OCI-LY7 (cell line): ENCODE measurements around the gene INAVA. TPM values are rescaled to one million over a fixed set of nuclear protein-coding genes. Genes with fewer than 3 reads are reported as not detected.

Experiments
- BruUV-seq: library from RNA; stranded (reverse); fragments of 400-500 nt; replicated peaks from 2 replicates; lab custom pipeline; 2021; lab: Mats Ljungman, UMichigan
- CTCF ChIA-PET: fragments of 300-600 bp; sonication (Branson Sonifier 250); formaldehyde crosslinking; loops from one replicate; lab custom pipeline; 2022; ENCODE audit warnings: antibody characterized with exemption; ENCODE audit not compliant: unreplicated experiment; lab: Charles Lee
- POLR2A ChIA-PET: fragments of 300-600 bp; sonication (Branson Sonifier 250); formaldehyde crosslinking; loops from one replicate; lab custom pipeline; 2022; ENCODE audit warnings: antibody characterized with exemption; lab: Charles Lee
- DNase-seq: peaks from one replicate; pipeline ENCODE4 v3.0.0-alpha.2; 2015; ENCODE audit warnings: low spot score
- H2AFZ ChIP-seq: fragments of 200-600 bp; sonication (generic), shearing (Covaris generic); 2 replicates; pipeline ENCODE4 v1.6.1; 2014; ENCODE audit warnings: mild to moderate bottlenecking, antibody characterized with exemption, low read length, moderate library complexity
- H3K27ac ChIP-seq: fragments of 200-600 bp; sonication (generic); 2 replicates; pipeline ENCODE4 v1.5.1; 2014; ENCODE audit warnings: mixed run types, low read depth, mild to moderate bottlenecking, moderate library complexity, low read length, inconsistent platforms; ENCODE audit not compliant: poor library complexity, severe bottlenecking
- H3K36me3 ChIP-seq: fragments of 200-600 bp; sonication (generic); 2 replicates; pipeline ENCODE4 v1.6.1; 2014; ENCODE audit warnings: mild to moderate bottlenecking, antibody characterized with exemption, low read length, moderate library complexity, mixed read lengths; ENCODE audit not compliant: insufficient read depth
- H3K4me1 ChIP-seq: fragments of 200-600 bp; sonication (generic); 2 replicates; pipeline ENCODE4 v1.5.1; 2014; ENCODE audit warnings: mild to moderate bottlenecking, low read length; ENCODE audit not compliant: insufficient read depth, poor library complexity, severe bottlenecking
- H3K4me2 ChIP-seq: fragments of 200-600 bp; sonication (generic); 2 replicates; pipeline ENCODE4 v1.6.1; 2014; ENCODE audit warnings: mild to moderate bottlenecking, low read length
- H3K4me3 ChIP-seq: fragments of 200-600 bp; sonication (generic); 2 replicates; pipeline ENCODE4 v1.5.1; 2014; ENCODE audit warnings: mild to moderate bottlenecking, low read depth, low read length; ENCODE audit not compliant: poor library complexity, severe bottlenecking
- H3K79me2 ChIP-seq: fragments of 200-600 bp; sonication (generic); 2 replicates; pipeline ENCODE4 v1.6.1; 2016; ENCODE audit warnings: low read depth, mild to moderate bottlenecking, low read length, moderate library complexity, mixed read lengths; ENCODE audit not compliant: insufficient read depth
- H3K9me2 ChIP-seq: fragments of 200-600 bp; sonication (generic); 2 replicates; pipeline ENCODE4 v1.6.1; 2016; ENCODE audit warnings: mild to moderate bottlenecking, low read length, mixed read lengths; ENCODE audit not compliant: insufficient read depth
- H3K9me3 ChIP-seq: fragments of 200-600 bp; sonication (generic); 2 replicates; pipeline ENCODE4 v1.6.1; 2014; ENCODE audit warnings: mild to moderate bottlenecking, mixed run types, low read length, mixed read lengths
- H4K20me1 ChIP-seq: fragments of 200-600 bp; sonication (generic); 2 replicates; pipeline ENCODE4 v1.6.1; 2014; ENCODE audit warnings: mild to moderate bottlenecking, antibody characterized with exemption, low read length, moderate library complexity, mixed read lengths; ENCODE audit not compliant: insufficient read depth
- CTCF ChIP-seq: fragments of 200-600 bp; sonication (generic); conservative IDR thresholded peaks from 2 replicates; pipeline ENCODE4 v1.5.1; 2014; ENCODE audit warnings: mild to moderate bottlenecking, antibody characterized with exemption, low read length, moderate library complexity, mixed read lengths
- EZH2phosphoT487 ChIP-seq: fragments of 200-600 bp; sonication (generic); IDR thresholded peaks from 2 replicates; pipeline ENCODE4 v1.6.1; 2018; ENCODE audit warnings: low read depth, borderline replicate concordance, mild to moderate bottlenecking, mixed run types, antibody characterized with exemption, low read length, moderate library complexity, mixed read lengths
- intact Hi-C: fragments of 100-400 bp; cut with micrococcal nuclease; formaldehyde crosslinking; loops from one replicate; pipeline ENCODE4 v1.10.0; 2022; ENCODE audit not compliant: unreplicated experiment
- total RNA-seq, 2 experiments: library from RNA; depleted of rRNA in 1 of 2; stranded (reverse); fragments of >200 nt in 1 of 2; shearing (Covaris generic) in 1 of 2; gene quantifications; 2 replicates each; pipeline ENCODE4 v1.2.3, GENCODE V29; 2014 to 2022

INAVA gene
- total RNA-seq, 2 experiments from 2014 or later, result not detected

- Histone ChIP-seq H3K79me2 (no peaks in the 10 kb centered on the region), H3K9me2 (no peaks in the 10 kb centered on the region), H3K36me3 (no peaks in the 10 kb centered on the region), H4K20me1 (no peaks in the 10 kb centered on the region), H3K4me1 (peaks cover 13% of the 10 kb centered on the region), H2AFZ (no peak overlapping the region), H3K4me2 (no peak overlapping the region), H3K9me3 (no peaks in the 10 kb centered on the region), H3K27ac (no peak overlapping the region), H3K4me3 (no peak overlapping the region)
- DNase-seq, result no peak
- ChIA-PET CTCF (interaction anchor here (1.4 kb wide), 1 partner anchor 304 kb away, joined by 3 read pairs; no protein-coding TSS in a partner anchor), POLR2A (interaction anchor here (0.7 to 1.7 kb wide), 3 partner anchors 12 to 72 kb away, joined by 3 to 8 read pairs (median 4); no protein-coding TSS in a partner anchor)
- intact Hi-C loops, result no loop called here
- no peak for TF ChIP-seq CTCF
- no peak for TF ChIP-seq EZH2phosphoT487
- BruUV-seq, result no TSS peak
These were observed 28.6 kb upstream of the INAVA start for GRCh38 chr1:200866116-200866515.

DNA sequence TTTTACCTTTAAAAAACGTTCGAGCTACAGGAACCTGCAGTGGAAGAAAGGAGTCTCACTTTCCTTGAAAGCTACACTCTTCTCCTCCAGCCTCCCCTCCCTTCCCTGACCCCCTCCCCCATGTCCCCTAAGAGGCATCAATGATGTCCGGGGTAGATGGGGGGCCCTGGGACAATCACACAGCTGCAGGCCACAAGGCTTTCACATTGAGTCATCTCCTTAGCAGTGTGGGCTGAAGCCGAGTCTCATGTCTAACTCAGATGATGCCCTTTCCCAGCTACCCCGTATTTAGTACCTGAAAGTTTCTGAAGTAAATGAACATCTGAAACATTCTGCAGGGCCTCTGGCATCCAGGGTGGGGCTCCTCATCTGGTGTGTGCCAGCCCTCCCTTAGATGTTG, 28.2 kb upstream of the INAVA start:
- no peak overlapping the region for H3K4me2 ChIP-seq
- no TSS peak for BruUV-seq
- no peak for TF ChIP-seq CTCF
- TF ChIP-seq EZH2phosphoT487, result no peak
- no peaks in the 10 kb centered on the region for H3K36me3 ChIP-seq
- CTCF ChIA-PET, result interaction anchor here (1.4 kb wide), 1 partner anchor 304 kb away, joined by 3 read pairs; no protein-coding TSS in a partner anchor
- H3K9me3 ChIP-seq, result no peaks in the 10 kb centered on the region
- no peaks in the 10 kb centered on the region for H3K9me2 ChIP-seq
- H3K27ac ChIP-seq, result no peak overlapping the region
- no peaks in the 10 kb centered on the region for H3K79me2 ChIP-seq
- intact Hi-C loops, result no loop called here
- POLR2A ChIA-PET, result interaction anchor here (0.7 to 1.7 kb wide), 4 partner anchors 11 to 173 kb away, joined by 3 to 8 read pairs (median 4); no protein-coding TSS in a partner anchor
- no peak overlapping the region for H2AFZ ChIP-seq
- H4K20me1 ChIP-seq, result no peaks in the 10 kb centered on the region
- DNase-seq, result no peak
- no peak overlapping the region for H3K4me3 ChIP-seq
- peaks cover 13% of the 10 kb centered on the region for H3K4me1 ChIP-seq

GRCh38 chr1:200867018-200867811, 27.5 kb upstream of the INAVA start:
- no peak for DNase-seq
- H3K4me1 ChIP-seq, result peaks cover 13% of the 10 kb centered on the region
- no peak overlapping the region for H3K4me2 ChIP-seq
- CTCF ChIA-PET, result no interaction called here
- TF ChIP-seq EZH2phosphoT487, result no peak
- TF ChIP-seq CTCF, result no peak
- POLR2A ChIA-PET, result interaction anchor here (0.7 to 1.5 kb wide), 3 partner anchors 10 to 174 kb away, joined by 3 read pairs; no protein-coding TSS in a partner anchor
- no peak overlapping the region for H2AFZ ChIP-seq
- BruUV-seq, result no TSS peak
- no peaks in the 10 kb centered on the region for H3K79me2 ChIP-seq
- no peak overlapping the region for H3K4me3 ChIP-seq
- no peaks in the 10 kb centered on the region for H4K20me1 ChIP-seq
- intact Hi-C loops, result no loop called here
- H3K9me3 ChIP-seq, result no peaks in the 10 kb centered on the region
- H3K27ac ChIP-seq, result no peak overlapping the region
- no peaks in the 10 kb centered on the region for H3K36me3 ChIP-seq
- H3K9me2 ChIP-seq, result no peaks in the 10 kb centered on the region
